ENCODE results near the gene C7orf33.

The C7orf33 gene

GRCh38 chr7:148665221-148665620 is 74.7 kb downstream of the C7orf33 start:
- H3K9ac ChIP-seq (ENCODE audit: low read length) = no peak overlapping the region
- H3K4me1 ChIP-seq (ENCODE audit: insufficient read depth, low read length, severe bottlenecking) = no peaks in the 10 kb centered on the region
- H3K9me3 ChIP-seq (ENCODE audit: low read length) = no peaks in the 10 kb centered on the region
- no peak overlapping the region for H2AFZ ChIP-seq (ENCODE audit: low read length)
- no peak overlapping the region for H3K27ac ChIP-seq (ENCODE audit: low read depth, low read length, poor library complexity, severe bottlenecking)
- no peaks in the 10 kb centered on the region for H4K20me1 ChIP-seq (ENCODE audit: insufficient read depth, low read length)
- no peaks in the 10 kb centered on the region for H3K27me3 ChIP-seq (ENCODE audit: insufficient read depth, low read length)
- no peak overlapping the region for H3K4me2 ChIP-seq (ENCODE audit: low read length)
- no peaks in the 10 kb centered on the region for H3F3A ChIP-seq (ENCODE audit: insufficient read depth, low read length)
- TF ChIP-seq CTCF (IDR thresholded peaks at IDR 0.05; ENCODE audit: low read length) (no peak), EZH2 (IDR thresholded peaks at IDR 0.05; ENCODE audit: borderline replicate concordance, low read length) (no peak)
- H3K9me2 ChIP-seq (ENCODE audit: low read depth, low read length) = no peaks in the 10 kb centered on the region
- H3K79me2 ChIP-seq (ENCODE audit: insufficient read depth, low read length) = no peaks in the 10 kb centered on the region
- H3K4me3 ChIP-seq (ENCODE audit: low read depth, low read length, poor library complexity, severe bottlenecking) = no peak overlapping the region
- H3K36me3 ChIP-seq (ENCODE audit: insufficient read depth, low read length) = no peaks in the 10 kb centered on the region
